Smooth muscle cell (in vitro differentiated cells): Measurements from ENCODE around the gene CCDC12. TPM values are rescaled to one million over a fixed set of nuclear protein-coding genes. Genes with fewer than 3 reads are reported as not detected.

Experiments
- DNase-seq: peaks from one replicate; lab custom pipeline; 2025; ENCODE audit not compliant: unreplicated experiment; lab: John Stamatoyannopoulos, UW
- H2AFZ ChIP-seq: fragments of 200-600 bp; sonication (generic); 2 replicates; pipeline ENCODE4 v1.6.0; 2016; ENCODE audit warnings: antibody characterized with exemption, low read depth, mild to moderate bottlenecking
- H3F3A ChIP-seq: fragments of 200-600 bp; sonication (generic); 2 replicates; pipeline ENCODE4 v1.6.0; 2017; ENCODE audit warnings: antibody characterized with exemption, low read depth
- H3K27ac ChIP-seq: fragments of 200-600 bp; sonication (generic); 2 replicates; pipeline ENCODE4 v1.5.1; 2016; ENCODE audit warnings: low read depth, mild to moderate bottlenecking
- H3K27me3 ChIP-seq: fragments of 200-600 bp; sonication (generic); 2 replicates; pipeline ENCODE4 v1.6.1; 2016; ENCODE audit warnings: low read depth, mild to moderate bottlenecking
- H3K36me3 ChIP-seq: fragments of 200-600 bp; sonication (generic); 2 replicates; pipeline ENCODE4 v1.5.1; 2016; ENCODE audit warnings: low read depth
- H3K4me1 ChIP-seq: fragments of 200-600 bp; sonication (generic); 2 replicates; pipeline ENCODE4 v1.5.1; 2016; ENCODE audit warnings: low read depth
- H3K4me2 ChIP-seq: fragments of 200-600 bp; sonication (generic); 2 replicates; pipeline ENCODE4 v1.6.0; 2016; ENCODE audit warnings: mild to moderate bottlenecking
- H3K4me3 ChIP-seq: fragments of 200-600 bp; sonication (generic); 2 replicates; pipeline ENCODE4 v1.5.1; 2016; ENCODE audit warnings: mild to moderate bottlenecking
- H3K79me2 ChIP-seq: fragments of 200-600 bp; sonication (generic); 2 replicates; pipeline ENCODE4 v1.6.0; 2016; ENCODE audit warnings: low read depth, mild to moderate bottlenecking
- H3K9ac ChIP-seq: fragments of 200-600 bp; sonication (generic); 2 replicates; pipeline ENCODE4 v1.6.0; 2016; ENCODE audit warnings: low read depth
- H3K9me3 ChIP-seq: fragments of 200-600 bp; sonication (generic); replicated peaks from 2 replicates; pipeline ENCODE4 v1.5.1; 2016; ENCODE audit warnings: low read depth
- H4K20me1 ChIP-seq: fragments of 200-600 bp; sonication (generic); 2 replicates; pipeline ENCODE4 v1.6.0; 2016; ENCODE audit warnings: low read depth
- CTCF ChIP-seq: fragments of 200-600 bp; sonication (generic); IDR thresholded peaks from 2 replicates; pipeline ENCODE4 v1.5.1; 2017; ENCODE audit warnings: borderline replicate concordance, mild to moderate bottlenecking, antibody characterized with exemption; ENCODE audit not compliant: insufficient read depth, poor library complexity, severe bottlenecking
- WGBS: methylation state at CpG from one replicate; pipeline ENCODE4 v1.1.7; 2016; ENCODE audit warnings: low lambda C conversion rate; 5-methylcytosine and 5-hydroxymethylcytosine counted together
- polyA plus RNA-seq: library from polyadenylated mRNA; unstranded; fragments of >200 nt; fragmentation: Nextera tagmentation; extraction: Ambion mirVana; gene quantifications from 2 replicates; pipeline ENCODE4 v1.2.1, GENCODE V29; 2016
- total RNA-seq: library from RNA; depleted of rRNA; stranded (reverse); fragments of >200 nt; gene quantifications from 2 replicates; pipeline ENCODE4 v1.2.3, GENCODE V29; 2014

Gene CCDC12
- total and polyA plus RNA-seq, 2 experiments from 2014 or later: 23.9 to 52.4 TPM

- no peaks in the 10 kb centered on the region for H3F3A ChIP-seq
- H3K27me3 ChIP-seq: no peaks in the 10 kb centered on the region
- DNase-seq: no peak
- H3K4me3 ChIP-seq: no peak overlapping the region
- H2AFZ ChIP-seq: no peak overlapping the region
- no peak overlapping the region for H3K4me2 ChIP-seq
- H3K4me1 ChIP-seq: no peaks in the 10 kb centered on the region
- no peaks in the 10 kb centered on the region for H3K9me3 ChIP-seq
- H4K20me1 ChIP-seq: peaks cover 41% of the 10 kb centered on the region
- H3K27ac ChIP-seq: no peak overlapping the region
- H3K9ac ChIP-seq: no peak overlapping the region
- no peak for TF ChIP-seq CTCF
- WGBS: 94% methylated on average over 6 of the region's 6 CpGs
- H3K79me2 ChIP-seq: peaks cover under 1% of the 10 kb centered on the region
- no peaks in the 10 kb centered on the region for H3K36me3 ChIP-seq
Measured at GRCh38 chr3:46894256-46894655, 82.3 kb downstream of the CCDC12 start.

GRCh38 chr3:46893763-46894162 lies 82.8 kb downstream of the CCDC12 start:
- no peak overlapping the region for H3K4me3 ChIP-seq
- WGBS: 92% methylated on average over 7 of the region's 9 CpGs

GRCh38 chr3:46893146-46893748 lies 83.3 kb downstream of the CCDC12 start:
- H3K9me3 ChIP-seq: no peaks in the 10 kb centered on the region
- H3K36me3 ChIP-seq: no peaks in the 10 kb centered on the region
- no peaks in the 10 kb centered on the region for H3K27me3 ChIP-seq
- H3K79me2 ChIP-seq: peaks cover 5% of the 10 kb centered on the region
- no peak overlapping the region for H3K4me3 ChIP-seq
- DNase-seq: no peak
- H3F3A ChIP-seq: no peaks in the 10 kb centered on the region
- no peaks in the 10 kb centered on the region for H3K4me1 ChIP-seq
- no peak overlapping the region for H3K27ac ChIP-seq
- WGBS: 65% methylated on average over 6 of the region's 6 CpGs
- peak overlapping the region; percentile 92 for H3K4me2 ChIP-seq
- no peak overlapping the region for H3K9ac ChIP-seq
- no peak overlapping the region for H2AFZ ChIP-seq
- H4K20me1 ChIP-seq: peaks cover 51% of the 10 kb centered on the region
- no peak for TF ChIP-seq CTCF

More at GRCh38 chr3:46893763-46894162, 82.8 kb downstream of the CCDC12 start:
- H3K4me2 ChIP-seq: no peak overlapping the region
- no peaks in the 10 kb centered on the region for H3K9me3 ChIP-seq
- H2AFZ ChIP-seq: no peak overlapping the region
- no peak overlapping the region for H3K27ac ChIP-seq
- H3F3A ChIP-seq: no peaks in the 10 kb centered on the region
- no peaks in the 10 kb centered on the region for H3K4me1 ChIP-seq
- no peak for TF ChIP-seq CTCF
- no peaks in the 10 kb centered on the region for H3K27me3 ChIP-seq
- H4K20me1 ChIP-seq: peaks cover 46% of the 10 kb centered on the region
- DNase-seq: no peak
- no peaks in the 10 kb centered on the region for H3K36me3 ChIP-seq
- H3K9ac ChIP-seq: no peak overlapping the region
- peaks cover 5% of the 10 kb centered on the region for H3K79me2 ChIP-seq
